GM23338 (cell line): ENCODE data around the gene PHGDH. TPM values are rescaled to one million over a fixed set of nuclear protein-coding genes. Genes with fewer than 3 reads are reported as not detected.
A peak's percentile ranks its signal among the peaks of the same experiment; 100 is the strongest.

Experiments used
- ATAC-seq: fragments of 200-7000 bp; cut with Tn5 transposase; 3 replicates; pipeline ENCODE4 v1.9.1; 2020
- DNase-seq: peaks from one replicate; pipeline ENCODE4 v3.0.0-alpha.2; 2015; ENCODE audit warnings: low spot score
- H2AFZ ChIP-seq: fragments of 200-600 bp; sonication (generic); 2 replicates; pipeline ENCODE4 v1.8.0; 2016; ENCODE audit warnings: antibody characterized with exemption, mild to moderate bottlenecking, moderate library complexity
- H3F3A ChIP-seq: fragments of 200-600 bp; sonication (generic); replicated peaks from 2 replicates; pipeline ENCODE4 v1.8.0; 2017; ENCODE audit warnings: antibody characterized with exemption, mixed run types, low read depth
- H3K27ac ChIP-seq: fragments of 200-600 bp; sonication (generic); 2 replicates; pipeline ENCODE4 v1.6.1; 2016; ENCODE audit warnings: low read depth
- H3K27me3 ChIP-seq: fragments of 200-600 bp; sonication (generic); 2 replicates; pipeline ENCODE4 v1.8.0; 2016; ENCODE audit warnings: mild to moderate bottlenecking, mixed run types, moderate library complexity; ENCODE audit not compliant: insufficient read depth
- H3K36me3 ChIP-seq: fragments of 200-600 bp; sonication (generic); 2 replicates; pipeline ENCODE4 v1.8.0; 2016; ENCODE audit warnings: mild to moderate bottlenecking; ENCODE audit not compliant: insufficient read depth
- H3K4me1 ChIP-seq: fragments of 200-600 bp; sonication (generic); 2 replicates; pipeline ENCODE4 v1.8.0; 2016; ENCODE audit warnings: mild to moderate bottlenecking, moderate library complexity; ENCODE audit not compliant: insufficient read depth
- H3K4me2 ChIP-seq: fragments of 200-600 bp; sonication (generic); 2 replicates; pipeline ENCODE4 v1.7.1; 2017; ENCODE audit warnings: mixed run types
- H3K4me3 ChIP-seq: fragments of 200-600 bp; sonication (generic); 2 replicates; pipeline ENCODE4 v1.6.1; 2016; ENCODE audit warnings: mixed run types
- H3K79me2 ChIP-seq: fragments of 200-600 bp; sonication (generic); replicated peaks from 2 replicates; pipeline ENCODE4 v1.8.0; 2017; ENCODE audit warnings: mild to moderate bottlenecking; ENCODE audit not compliant: insufficient read depth
- H3K9me2 ChIP-seq: fragments of 200-600 bp; sonication (generic); 2 replicates; pipeline ENCODE4 v1.8.0; 2017; ENCODE audit not compliant: insufficient read depth
- H4K20me1 ChIP-seq: fragments of 200-600 bp; sonication (generic); replicated peaks from 2 replicates; pipeline ENCODE4 v1.8.0; 2017; ENCODE audit warnings: mild to moderate bottlenecking; ENCODE audit not compliant: insufficient read depth
- H3K27ac Mint-ChIP-seq: 2 replicates; pipeline ENCODE4 v1.8.0; 2020; ENCODE audit warnings: inconsistent platforms, mild to moderate bottlenecking, moderate library complexity, mixed read lengths
- H3K27me3 Mint-ChIP-seq: 3 replicates; pipeline ENCODE4 v1.8.0; 2022; ENCODE audit warnings: low read depth, mild to moderate bottlenecking, moderate library complexity, mixed read lengths, inconsistent platforms; ENCODE audit not compliant: insufficient read depth, poor library complexity
- H3K36me3 Mint-ChIP-seq: 3 replicates; pipeline ENCODE4 v1.8.0; 2021; ENCODE audit warnings: low read depth, mild to moderate bottlenecking, inconsistent platforms, moderate library complexity, mixed read lengths
- H3K4me1 Mint-ChIP-seq: 3 replicates; pipeline ENCODE4 v1.8.0; 2020; ENCODE audit warnings: mild to moderate bottlenecking, inconsistent platforms, mixed read lengths
- H3K4me3 Mint-ChIP-seq: 3 replicates; pipeline ENCODE4 v1.8.0; 2021; ENCODE audit warnings: moderate library complexity, mild to moderate bottlenecking, inconsistent platforms, mixed read lengths
- H3K9me3 Mint-ChIP-seq: 3 replicates; pipeline ENCODE4 v1.8.0; 2020; ENCODE audit warnings: moderate library complexity, mild to moderate bottlenecking, inconsistent platforms, mixed read lengths
- CREB1 ChIP-seq: fragments of 250-450 bp; sonication (Bioruptor Pico); IDR thresholded peaks from 2 replicates; pipeline ENCODE4 v1.5.0; 2020; ENCODE audit warnings: low read depth, mild to moderate bottlenecking, moderate library complexity
- EZH2 ChIP-seq: fragments of 200-600 bp; sonication (generic); IDR thresholded peaks from one replicate; pipeline ENCODE4 v1.8.0; 2017; ENCODE audit warnings: antibody characterized with exemption, mild to moderate bottlenecking, low read depth; ENCODE audit not compliant: unreplicated experiment
- EZH2phosphoT487 ChIP-seq: fragments of 200-600 bp; sonication (generic); IDR thresholded peaks from one replicate; pipeline ENCODE4 v1.8.1; 2018; ENCODE audit warnings: antibody characterized with exemption; ENCODE audit not compliant: unreplicated experiment
- JUNB ChIP-seq: IDR thresholded peaks from one replicate; pipeline ENCODE4 v1.6.1; 2016; ENCODE audit warnings: antibody characterized with exemption; ENCODE audit not compliant: unreplicated experiment
- NANOG ChIP-seq: IDR thresholded peaks from 2 replicates; pipeline ENCODE4 v1.6.1; 2016; ENCODE audit warnings: antibody characterized with exemption, borderline replicate concordance
- POLR2AphosphoS5 ChIP-seq: IDR thresholded peaks from 2 replicates; pipeline ENCODE4 v1.6.1; 2016; ENCODE audit warnings: antibody characterized with exemption, low read depth
- STAT1 ChIP-seq: IDR thresholded peaks from one replicate; pipeline ENCODE4 v1.6.1; 2016; ENCODE audit warnings: antibody characterized with exemption; ENCODE audit not compliant: unreplicated experiment
- ZNF114 ChIP-seq: fragments of 250-450 bp; sonication (Bioruptor Pico); IDR thresholded peaks from 2 replicates; pipeline ENCODE4 v1.5.0; 2020; ENCODE audit warnings: mild to moderate bottlenecking, moderate library complexity
- ZNF331 ChIP-seq: fragments of 250-450 bp; sonication (Bioruptor Pico); IDR thresholded peaks from 2 replicates; pipeline ENCODE4 v1.5.0; 2020; ENCODE audit warnings: low read depth, mild to moderate bottlenecking, moderate library complexity
- ZNF462 ChIP-seq: fragments of 250-450 bp; sonication (Bioruptor Pico); IDR thresholded peaks from 2 replicates; pipeline ENCODE4 v1.5.0; 2020; ENCODE audit warnings: mild to moderate bottlenecking, moderate library complexity
- polyA plus RNA-seq: library from polyadenylated mRNA; unstranded; fragments of >200 nt; fragmentation: Nextera tagmentation; extraction: Ambion mirVana; gene quantifications from 2 replicates; pipeline ENCODE4 v1.2.1, GENCODE V29; 2016
- total RNA-seq: library from RNA; depleted of rRNA; stranded (reverse); fragments of >200 nt; shearing (Covaris generic); gene quantifications from 2 replicates; pipeline ENCODE4 v1.2.3, GENCODE V29; 2014
- TF ChIP-seq, protein P1 (sequence below): IDR thresholded peaks from 2 replicates; pipeline ENCODE4 v1.6.1; 2016; ENCODE audit warnings: antibody characterized with exemption
- TF ChIP-seq, protein P2 (sequence below), 2 experiments: fragments of 200-600 bp in 1 of 2; sonication (generic) in 1 of 2; conservative IDR thresholded peaks; 2 replicates each; pipeline versions ENCODE4 v1.5.1 to v1.6.1; 2016 to 2017; ENCODE audit warnings: antibody characterized with exemption in 2 of 2, low read depth in 2 of 2, mild to moderate bottlenecking in 2 of 2, moderate library complexity in 1 of 2
- TF ChIP-seq, protein P3 (sequence below): IDR thresholded peaks from one replicate; pipeline ENCODE4 v1.6.1; 2018; ENCODE audit warnings: antibody characterized with exemption; ENCODE audit not compliant: unreplicated experiment

The PHGDH gene
- total and polyA plus RNA-seq, 2 experiments from 2014 or later: 612 to 885 TPM

DNA sequence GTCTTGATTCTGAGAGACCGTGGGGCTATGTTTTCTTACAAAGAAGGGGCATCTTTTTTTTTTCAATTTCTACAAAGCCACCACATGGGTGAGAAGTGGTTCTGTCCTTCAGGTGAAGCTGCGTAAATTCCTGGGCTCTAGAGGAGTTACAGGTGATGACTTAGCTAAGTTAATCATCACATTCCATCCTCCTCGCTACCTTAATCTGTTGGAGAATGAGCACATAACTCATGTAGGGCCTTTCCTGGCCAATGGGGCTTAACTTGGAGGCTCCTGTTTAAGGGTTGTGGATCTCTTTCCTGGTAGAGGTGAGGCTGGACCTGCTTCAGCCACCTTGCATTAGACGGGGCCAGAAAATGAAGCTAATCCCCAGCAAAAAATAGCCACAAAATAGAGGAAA lies 79.6 kb downstream of the PHGDH start:
- no peaks in the 10 kb centered on the region for H3K36me3 Mint-ChIP-seq
- no peak overlapping the region for H3K4me2 ChIP-seq
- H2AFZ ChIP-seq: peak overlapping the region; percentile 64; the same call in 1 of the 2 replicates
- H3K9me2 ChIP-seq: no peaks in the 10 kb centered on the region
- no peaks in the 10 kb centered on the region for H4K20me1 ChIP-seq
- H3K9me3 Mint-ChIP-seq: no peaks in the 10 kb centered on the region
- H3K4me1 Mint-ChIP-seq: 0 out of 3 replicates have a peak, but pooled peaks cover under 1% of the 10 kb centered on the region
- no peaks in the 10 kb centered on the region for H3K36me3 ChIP-seq
- no peak overlapping the region for H3K4me3 ChIP-seq
- H3K4me1 ChIP-seq: no peaks in the 10 kb centered on the region
- no peak overlapping the region for H3K27ac ChIP-seq
- ATAC-seq (peak; percentile 48), DNase-seq (peak; percentile 52)
- H3K4me3 Mint-ChIP-seq: no peak overlapping the region
- no peak overlapping the region for H3K27ac Mint-ChIP-seq
- no peaks in the 10 kb centered on the region for H3F3A ChIP-seq
- H3K27me3 Mint-ChIP-seq: no peaks in the 10 kb centered on the region
- no peaks in the 10 kb centered on the region for H3K27me3 ChIP-seq
- no peak for TF ChIP-seq CREB1 (CRISPR knock-in tag)
- TF ChIP-seq, protein P1, sequence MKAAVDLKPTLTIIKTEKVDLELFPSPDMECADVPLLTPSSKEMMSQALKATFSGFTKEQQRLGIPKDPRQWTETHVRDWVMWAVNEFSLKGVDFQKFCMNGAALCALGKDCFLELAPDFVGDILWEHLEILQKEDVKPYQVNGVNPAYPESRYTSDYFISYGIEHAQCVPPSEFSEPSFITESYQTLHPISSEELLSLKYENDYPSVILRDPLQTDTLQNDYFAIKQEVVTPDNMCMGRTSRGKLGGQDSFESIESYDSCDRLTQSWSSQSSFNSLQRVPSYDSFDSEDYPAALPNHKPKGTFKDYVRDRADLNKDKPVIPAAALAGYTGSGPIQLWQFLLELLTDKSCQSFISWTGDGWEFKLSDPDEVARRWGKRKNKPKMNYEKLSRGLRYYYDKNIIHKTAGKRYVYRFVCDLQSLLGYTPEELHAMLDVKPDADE: no peak
- TF ChIP-seq EZH2: no peak
- TF ChIP-seq ZNF462 (CRISPR knock-in tag): no peak
- TF ChIP-seq ZNF114: no peak
- TF ChIP-seq, protein P2, sequence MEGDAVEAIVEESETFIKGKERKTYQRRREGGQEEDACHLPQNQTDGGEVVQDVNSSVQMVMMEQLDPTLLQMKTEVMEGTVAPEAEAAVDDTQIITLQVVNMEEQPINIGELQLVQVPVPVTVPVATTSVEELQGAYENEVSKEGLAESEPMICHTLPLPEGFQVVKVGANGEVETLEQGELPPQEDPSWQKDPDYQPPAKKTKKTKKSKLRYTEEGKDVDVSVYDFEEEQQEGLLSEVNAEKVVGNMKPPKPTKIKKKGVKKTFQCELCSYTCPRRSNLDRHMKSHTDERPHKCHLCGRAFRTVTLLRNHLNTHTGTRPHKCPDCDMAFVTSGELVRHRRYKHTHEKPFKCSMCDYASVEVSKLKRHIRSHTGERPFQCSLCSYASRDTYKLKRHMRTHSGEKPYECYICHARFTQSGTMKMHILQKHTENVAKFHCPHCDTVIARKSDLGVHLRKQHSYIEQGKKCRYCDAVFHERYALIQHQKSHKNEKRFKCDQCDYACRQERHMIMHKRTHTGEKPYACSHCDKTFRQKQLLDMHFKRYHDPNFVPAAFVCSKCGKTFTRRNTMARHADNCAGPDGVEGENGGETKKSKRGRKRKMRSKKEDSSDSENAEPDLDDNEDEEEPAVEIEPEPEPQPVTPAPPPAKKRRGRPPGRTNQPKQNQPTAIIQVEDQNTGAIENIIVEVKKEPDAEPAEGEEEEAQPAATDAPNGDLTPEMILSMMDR (conservative IDR thresholded peaks at IDR 0.05; ENCODE audit: low read depth in 2 of 2): no peak
- TF ChIP-seq EZH2phosphoT487: no peak
- no peak for TF ChIP-seq ZNF331 (CRISPR knock-in tag)
- no peak for TF ChIP-seq NANOG
- TF ChIP-seq STAT1: no peak
- no peak for TF ChIP-seq POLR2AphosphoS5
- TF ChIP-seq JUNB: no peak
- TF ChIP-seq, protein P3, sequence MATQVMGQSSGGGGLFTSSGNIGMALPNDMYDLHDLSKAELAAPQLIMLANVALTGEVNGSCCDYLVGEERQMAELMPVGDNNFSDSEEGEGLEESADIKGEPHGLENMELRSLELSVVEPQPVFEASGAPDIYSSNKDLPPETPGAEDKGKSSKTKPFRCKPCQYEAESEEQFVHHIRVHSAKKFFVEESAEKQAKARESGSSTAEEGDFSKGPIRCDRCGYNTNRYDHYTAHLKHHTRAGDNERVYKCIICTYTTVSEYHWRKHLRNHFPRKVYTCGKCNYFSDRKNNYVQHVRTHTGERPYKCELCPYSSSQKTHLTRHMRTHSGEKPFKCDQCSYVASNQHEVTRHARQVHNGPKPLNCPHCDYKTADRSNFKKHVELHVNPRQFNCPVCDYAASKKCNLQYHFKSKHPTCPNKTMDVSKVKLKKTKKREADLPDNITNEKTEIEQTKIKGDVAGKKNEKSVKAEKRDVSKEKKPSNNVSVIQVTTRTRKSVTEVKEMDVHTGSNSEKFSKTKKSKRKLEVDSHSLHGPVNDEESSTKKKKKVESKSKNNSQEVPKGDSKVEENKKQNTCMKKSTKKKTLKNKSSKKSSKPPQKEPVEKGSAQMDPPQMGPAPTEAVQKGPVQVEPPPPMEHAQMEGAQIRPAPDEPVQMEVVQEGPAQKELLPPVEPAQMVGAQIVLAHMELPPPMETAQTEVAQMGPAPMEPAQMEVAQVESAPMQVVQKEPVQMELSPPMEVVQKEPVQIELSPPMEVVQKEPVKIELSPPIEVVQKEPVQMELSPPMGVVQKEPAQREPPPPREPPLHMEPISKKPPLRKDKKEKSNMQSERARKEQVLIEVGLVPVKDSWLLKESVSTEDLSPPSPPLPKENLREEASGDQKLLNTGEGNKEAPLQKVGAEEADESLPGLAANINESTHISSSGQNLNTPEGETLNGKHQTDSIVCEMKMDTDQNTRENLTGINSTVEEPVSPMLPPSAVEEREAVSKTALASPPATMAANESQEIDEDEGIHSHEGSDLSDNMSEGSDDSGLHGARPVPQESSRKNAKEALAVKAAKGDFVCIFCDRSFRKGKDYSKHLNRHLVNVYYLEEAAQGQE: no peak
- no peaks in the 10 kb centered on the region for H3K79me2 ChIP-seq
